Left ventricle myocardium inferior (tissue), 1 donor: ENCODE data around the gene CD163. TPM values are rescaled to one million over a fixed set of nuclear protein-coding genes. Genes with fewer than 3 reads are reported as not detected.
"Not testable (repeated sequence)": the region's sequence is repeated elsewhere in the genome, so short reads cannot be mapped to it uniquely, and the experiment has no call there.

Experiments
- DNase-seq: peaks from one replicate; pipeline ENCODE4 v3.0.0-alpha.2; 2020
- H3K27ac ChIP-seq: fragments of 200-600 bp; replicated peaks from 2 replicates; pipeline ENCODE4 v1.8.0; 2021
- H3K27me3 ChIP-seq: fragments of 200-600 bp; 2 replicates; pipeline ENCODE4 v1.8.0; 2021; ENCODE audit warnings: low read depth
- H3K36me3 ChIP-seq: fragments of 200-600 bp; 2 replicates; pipeline ENCODE4 v1.8.0; 2021
- H3K4me1 ChIP-seq: fragments of 200-600 bp; 2 replicates; pipeline ENCODE4 v1.8.0; 2021
- H3K4me3 ChIP-seq: fragments of 200-600 bp; 2 replicates; pipeline ENCODE4 v1.8.0; 2021; ENCODE audit warnings: mild to moderate bottlenecking, moderate library complexity
- H3K9me3 ChIP-seq: fragments of 200-600 bp; replicated peaks from 2 replicates; pipeline ENCODE4 v1.8.0; 2021
- CTCF ChIP-seq: fragments of 200-600 bp; IDR thresholded peaks from 2 replicates; pipeline ENCODE4 v1.8.0; 2021; ENCODE audit warnings: antibody characterized with exemption, mild to moderate bottlenecking, borderline replicate concordance
- intact Hi-C: fragments of 100-400 bp; cut with micrococcal nuclease; formaldehyde crosslinking; loops from one replicate; pipeline ENCODE4 v1.11.0; 2022
- long read RNA-seq: library from polyadenylated mRNA; unstranded; transcript quantifications from one replicate; pipeline ENCODE4 v2.0.0, GENCODE V29; 2021
- total RNA-seq: library from RNA; stranded (reverse); fragmentation: NEBNext Ultra II Directional; extraction: Animal tissue kit (Norgen Biotek cat#: 25700); gene quantifications from one replicate; pipeline ENCODE4 v1.2.1, GENCODE V29; 2021
- donor health status: DM: no; HTN: yes; CAD: no; lungs with severe emphysema.

CD163 gene
- 44.7 TPM for total RNA-seq
- long read RNA-seq, full-length matches to known transcripts: 5 of 9 reads
- long read RNA-seq, partial matches to known transcripts: 1 of 9 reads
- long read RNA-seq, other reads (novel, unspliced or antisense): 3 of 9 reads

- Histone ChIP-seq H3K27me3 (no peaks in the 10 kb centered on the region), H3K4me1 (no peaks in the 10 kb centered on the region), H3K9me3 (peaks cover 8% of the 10 kb centered on the region), H3K4me3 (peak within 1 kb of the TSS; percentile 39), H3K27ac (peak within 1 kb of the TSS; percentile 46), H3K36me3 (no peaks in the 10 kb centered on the region)
- no peak for TF ChIP-seq CTCF
- DNase-seq: no peak
- intact Hi-C loops: no loop called here
These were observed at the start of gene CD163 for GRCh38 chr12:7503686-7504415. CD163 (minus strand) TSS chr12:7503777; CDS start chr12:7503690, 87 bp downstream.

- H3K4me1 ChIP-seq: no peaks in the 10 kb centered on the region
- TF ChIP-seq CTCF: no peak
- peak overlapping the region; percentile 34 for H3K27ac ChIP-seq
- intact Hi-C loops: no loop called here
- no peaks in the 10 kb centered on the region for H3K27me3 ChIP-seq
- H3K9me3 ChIP-seq: peaks cover 6% of the 10 kb centered on the region
- no peaks in the 10 kb centered on the region for H3K36me3 ChIP-seq
- no peak for DNase-seq
- H3K4me3 ChIP-seq: no peak overlapping the region
These were observed 39.2 kb upstream of the CD163 start for GRCh38 chr12:7542813-7543212.

- DNase-seq: no peak
- peak overlapping the region; percentile 34 for H3K27ac ChIP-seq
These were observed 38.5 kb upstream of the CD163 start for GRCh38 chr12:7542046-7542445.

GRCh38 chr12:7514416-7514815 is 10.8 kb upstream of the CD163 start:
- TF ChIP-seq CTCF: no peak
- Histone ChIP-seq H3K36me3 (no peaks in the 10 kb centered on the region), H3K27me3 (no peaks in the 10 kb centered on the region), H3K4me3 (no peak overlapping the region), H3K4me1 (no peaks in the 10 kb centered on the region), H3K27ac (no peak overlapping the region), H3K9me3 (peaks cover 3% of the 10 kb centered on the region)
- no peak for DNase-seq
- intact Hi-C loops: no loop called here

More at GRCh38 chr12:7542046-7542445, 38.5 kb upstream of the CD163 start:
- H3K36me3 ChIP-seq: no peaks in the 10 kb centered on the region
- no peak for TF ChIP-seq CTCF
- intact Hi-C loops: no loop called here
- H3K27me3 ChIP-seq: no peaks in the 10 kb centered on the region
- no peaks in the 10 kb centered on the region for H3K4me1 ChIP-seq
- H3K4me3 ChIP-seq: no peak overlapping the region
- peaks cover 6% of the 10 kb centered on the region for H3K9me3 ChIP-seq

- no peak overlapping the region for H3K27ac ChIP-seq
- H3K4me1 ChIP-seq: no peaks in the 10 kb centered on the region
- H3K36me3 ChIP-seq: no peaks in the 10 kb centered on the region
- no peak for DNase-seq
- H3K27me3 ChIP-seq: no peaks in the 10 kb centered on the region
- intact Hi-C loops: no loop called here
- H3K4me3 ChIP-seq: no peak overlapping the region
- H3K9me3 ChIP-seq: no peaks in the 10 kb centered on the region
- no peak for TF ChIP-seq CTCF
These were observed 9.0 kb upstream of the CD163 start for GRCh38 chr12:7512553-7512952.

GRCh38 chr12:7509793-7510470 is 6.4 kb upstream of the CD163 start:
- H3K27me3 ChIP-seq, H3K27ac ChIP-seq, H3K9me3 ChIP-seq, DNase-seq, H3K4me3 ChIP-seq, H3K4me1 ChIP-seq, intact Hi-C loops, H3K36me3 ChIP-seq: not testable (repeated sequence)
